Fibroblast of mammary gland (primary cell): ENCODE data around the gene FBXL22.

ENCODE experiments used
- DNase-seq: peaks from one replicate; pipeline ENCODE4 v3.0.0-alpha.2; 2010; ENCODE audit warnings: low read depth
- H3K4me3 ChIP-seq: 2 replicates; pipeline ENCODE4 v1.5.1; 2011; ENCODE audit warnings: low read depth, mild to moderate bottlenecking, low read length, moderate library complexity; ENCODE audit not compliant: control insufficient read depth
- TF ChIP-seq, protein P1 (sequence below): conservative IDR thresholded peaks from 2 replicates; pipeline ENCODE4 v1.5.1; 2011; ENCODE audit warnings: low read depth, low read length, inconsistent platforms; ENCODE audit not compliant: control insufficient read depth, insufficient read depth

Gene FBXL22

DNA sequence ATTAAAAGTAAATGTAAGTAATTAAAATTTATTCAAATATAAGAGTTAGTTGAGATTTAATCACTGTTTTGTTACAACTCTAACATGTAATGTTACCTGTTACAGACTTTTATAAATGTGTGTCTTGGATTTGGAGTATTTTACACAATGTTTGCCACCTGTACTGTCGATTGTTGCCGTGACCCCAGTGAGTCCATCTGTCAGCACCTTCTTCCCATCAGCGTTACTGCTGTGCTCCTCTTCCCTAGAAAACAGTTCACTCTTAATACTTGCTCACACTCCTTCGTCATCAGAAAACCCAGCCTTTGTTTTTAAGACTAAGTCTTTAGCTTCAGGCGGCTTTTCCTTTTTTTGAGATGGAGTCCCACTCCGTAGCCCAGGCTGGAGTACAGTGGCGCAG, 40.5 kb upstream of the FBXL22 start:
- DNase-seq: no peak
- H3K4me3 ChIP-seq: no peak overlapping the region
- TF ChIP-seq, protein P1, sequence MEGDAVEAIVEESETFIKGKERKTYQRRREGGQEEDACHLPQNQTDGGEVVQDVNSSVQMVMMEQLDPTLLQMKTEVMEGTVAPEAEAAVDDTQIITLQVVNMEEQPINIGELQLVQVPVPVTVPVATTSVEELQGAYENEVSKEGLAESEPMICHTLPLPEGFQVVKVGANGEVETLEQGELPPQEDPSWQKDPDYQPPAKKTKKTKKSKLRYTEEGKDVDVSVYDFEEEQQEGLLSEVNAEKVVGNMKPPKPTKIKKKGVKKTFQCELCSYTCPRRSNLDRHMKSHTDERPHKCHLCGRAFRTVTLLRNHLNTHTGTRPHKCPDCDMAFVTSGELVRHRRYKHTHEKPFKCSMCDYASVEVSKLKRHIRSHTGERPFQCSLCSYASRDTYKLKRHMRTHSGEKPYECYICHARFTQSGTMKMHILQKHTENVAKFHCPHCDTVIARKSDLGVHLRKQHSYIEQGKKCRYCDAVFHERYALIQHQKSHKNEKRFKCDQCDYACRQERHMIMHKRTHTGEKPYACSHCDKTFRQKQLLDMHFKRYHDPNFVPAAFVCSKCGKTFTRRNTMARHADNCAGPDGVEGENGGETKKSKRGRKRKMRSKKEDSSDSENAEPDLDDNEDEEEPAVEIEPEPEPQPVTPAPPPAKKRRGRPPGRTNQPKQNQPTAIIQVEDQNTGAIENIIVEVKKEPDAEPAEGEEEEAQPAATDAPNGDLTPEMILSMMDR: no peak

DNA sequence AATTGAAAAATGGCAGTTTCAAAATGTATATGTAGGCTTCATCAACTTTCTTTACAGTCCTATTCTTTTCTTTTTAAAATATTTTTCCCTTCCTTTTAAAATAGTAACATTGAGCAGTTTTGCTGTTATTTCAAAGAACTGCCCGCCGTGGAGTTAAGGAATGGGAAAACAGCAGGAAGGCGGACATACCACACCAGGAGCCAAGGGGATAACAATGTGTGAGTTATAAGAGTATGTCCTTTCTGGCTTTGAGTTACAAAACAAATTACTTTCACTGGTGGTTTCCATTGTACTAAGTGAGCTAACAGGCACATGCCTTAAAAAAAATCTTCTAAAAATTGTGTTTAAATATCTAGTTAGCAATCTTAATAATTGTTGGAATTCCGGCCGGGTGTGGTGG, 37.4 kb upstream of the FBXL22 start:
- DNase-seq: no peak
- TF ChIP-seq, protein P1: no peak
- no peak overlapping the region for H3K4me3 ChIP-seq

DNA sequence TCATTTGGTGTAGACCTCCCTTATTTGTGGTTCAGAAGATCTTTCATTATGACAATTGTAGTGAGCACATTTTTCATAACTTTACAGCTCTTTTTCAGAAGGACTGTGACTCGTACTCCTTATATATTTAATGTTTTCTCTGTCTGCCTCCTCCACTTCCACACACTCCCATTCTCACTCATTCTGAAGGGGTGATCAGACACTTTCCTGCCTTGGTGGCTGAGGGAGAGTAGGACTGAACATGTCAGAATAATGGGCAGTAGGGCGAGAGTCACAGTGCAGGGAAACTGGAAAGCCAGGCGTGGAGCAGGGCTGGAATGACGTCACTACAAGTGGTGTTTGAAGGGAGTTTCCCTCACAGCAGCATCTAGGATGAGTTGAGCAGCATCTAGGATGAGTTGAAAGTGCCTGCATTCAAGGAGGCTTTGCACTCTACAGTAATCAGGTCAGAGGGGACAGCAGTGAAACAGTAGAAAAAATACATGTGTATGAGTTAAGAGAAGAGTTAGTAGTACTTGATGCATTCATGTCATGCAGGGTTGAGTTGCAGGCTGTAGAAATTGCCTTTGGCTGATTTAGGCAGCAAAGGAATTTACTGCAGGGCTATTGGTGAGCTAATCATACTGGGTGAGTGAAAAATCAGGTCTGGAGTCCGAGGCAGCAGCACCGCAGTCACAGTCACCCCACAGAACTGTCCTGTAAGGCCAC, 36.3 kb upstream of the FBXL22 start:
- TF ChIP-seq, protein P1: no peak
- peak; percentile 31 for DNase-seq
- H3K4me3 ChIP-seq: no peak overlapping the region

DNA sequence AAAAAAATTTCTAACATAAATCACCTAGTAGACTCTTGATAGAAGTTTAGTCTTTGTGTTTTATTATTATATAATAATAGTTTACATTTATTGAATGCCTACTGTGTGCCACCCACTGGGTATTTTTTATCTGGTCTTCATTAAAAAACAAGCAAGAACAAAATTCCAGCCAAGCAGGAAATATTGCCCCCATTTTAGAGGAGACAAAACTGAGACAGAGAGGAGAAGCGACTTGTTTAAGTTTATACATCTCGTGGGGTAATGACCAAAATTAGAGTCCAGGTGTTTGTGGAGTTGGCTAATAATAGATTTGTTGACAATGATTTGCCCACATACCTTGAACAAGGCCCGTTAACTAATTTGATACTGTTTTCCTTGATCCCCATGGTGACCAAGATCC, 33.1 kb upstream of the FBXL22 start:
- DNase-seq: no peak
- TF ChIP-seq, protein P1: no peak
- H3K4me3 ChIP-seq: no peak overlapping the region

DNA sequence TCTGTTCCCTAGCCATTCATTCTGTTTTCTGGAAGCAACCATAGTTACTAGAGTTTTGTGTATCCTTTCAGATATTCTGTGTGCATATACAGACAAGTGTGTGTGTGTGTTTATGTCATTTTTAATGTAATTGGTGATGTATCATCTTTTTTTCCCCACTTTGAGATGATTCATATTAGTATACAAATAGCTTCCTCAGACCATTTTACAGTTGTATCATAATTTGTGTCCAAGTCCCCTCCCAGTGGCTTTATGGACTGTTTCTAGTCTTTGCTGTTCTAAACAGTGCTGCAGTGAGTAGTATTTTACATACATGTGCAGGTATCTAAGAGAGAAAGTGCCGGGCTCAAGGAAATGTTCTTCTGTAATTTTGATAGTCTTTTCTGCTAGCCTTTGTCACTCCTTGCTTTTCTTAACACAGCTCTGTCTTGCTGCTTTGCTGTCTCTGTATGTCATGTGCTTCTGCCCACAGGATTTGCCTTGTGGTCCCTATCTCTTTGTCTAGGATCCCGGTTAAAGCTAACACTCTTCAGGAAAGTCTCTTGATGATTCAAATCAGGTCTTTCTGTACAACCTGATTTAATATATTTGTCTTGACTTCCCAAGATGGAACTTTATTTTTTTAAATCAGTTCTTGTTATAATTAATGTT, 31.5 kb upstream of the FBXL22 start:
- TF ChIP-seq, protein P1: no peak
- DNase-seq: no peak
- H3K4me3 ChIP-seq: no peak overlapping the region

DNA sequence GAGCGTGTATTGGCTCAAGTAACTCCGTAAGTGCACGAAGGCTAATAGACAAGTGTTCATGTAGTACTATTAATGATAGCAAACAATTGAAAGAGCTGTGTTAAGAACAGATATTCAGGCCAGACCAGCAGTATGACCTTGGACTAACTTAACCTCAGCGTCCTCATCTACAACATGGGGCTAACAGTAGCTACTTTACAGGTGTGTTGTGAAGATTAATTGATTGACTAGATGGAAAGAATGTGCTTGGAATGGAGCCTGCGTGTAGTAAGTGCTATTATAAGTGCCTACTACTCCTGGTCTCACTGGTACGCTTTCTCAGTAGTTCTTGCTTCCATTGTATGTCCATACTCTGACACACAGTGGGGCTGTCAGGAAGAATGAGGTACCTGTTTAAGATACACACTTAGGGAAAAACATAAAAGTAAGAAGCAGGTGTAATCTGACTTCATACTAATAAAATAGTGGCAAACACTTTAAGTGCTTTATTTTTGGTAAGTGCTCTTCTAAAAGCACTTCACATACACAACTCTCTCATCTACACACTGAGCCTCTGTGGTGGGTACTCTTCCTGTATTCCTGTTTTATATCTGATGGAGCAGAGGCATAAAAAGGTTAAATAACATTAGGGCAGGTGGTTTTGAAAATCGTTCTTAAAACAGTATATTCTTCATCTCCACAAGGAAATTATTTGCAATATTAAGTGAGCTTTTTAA, 24.3 kb upstream of the FBXL22 start:
- DNase-seq: no peak
- TF ChIP-seq, protein P1: no peak
- no peak overlapping the region for H3K4me3 ChIP-seq
